LNCaP clone FGC (cell line): ENCODE measurements around the gene TMEM132C.

Experiments used
- DNase-seq: peaks from one replicate; pipeline ENCODE4 v3.0.0-alpha.2; 2011; ENCODE audit warnings: low read depth
- H3K4me3 ChIP-seq: 2 replicates; pipeline ENCODE4 v1.5.1; 2011; ENCODE audit warnings: mild to moderate bottlenecking, low read depth, low read length, control low read depth
- TF ChIP-seq, protein P1 (sequence below): IDR thresholded peaks from 2 replicates; pipeline ENCODE4 v1.5.1; 2012; ENCODE audit warnings: mild to moderate bottlenecking; ENCODE audit not compliant: control insufficient read depth, insufficient read depth; ENCODE audit errors: extremely low read depth

Gene TMEM132C

DNA sequence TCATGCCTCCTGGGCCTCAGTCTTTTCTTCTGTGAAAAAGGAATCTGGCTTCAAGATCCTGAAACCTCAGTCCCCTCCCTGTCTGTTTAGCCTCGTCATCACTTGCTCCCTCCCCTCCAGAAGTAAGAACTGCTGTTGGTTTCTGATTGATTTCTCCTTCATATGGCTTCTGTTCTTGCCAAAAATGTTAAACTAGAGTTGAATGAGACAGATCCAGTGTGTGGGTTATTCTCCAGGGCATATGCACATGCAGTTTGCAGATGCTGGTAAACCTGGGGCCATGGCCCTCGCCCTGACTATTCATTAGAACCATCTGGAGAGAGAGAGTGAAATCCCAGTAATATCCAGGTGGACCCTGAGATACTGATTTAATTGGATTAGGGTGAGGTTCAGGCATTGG is 175.1 kb downstream of the TMEM132C start:
- DNase-seq = no peak
- H3K4me3 ChIP-seq = no peak overlapping the region
- TF ChIP-seq, protein P1, sequence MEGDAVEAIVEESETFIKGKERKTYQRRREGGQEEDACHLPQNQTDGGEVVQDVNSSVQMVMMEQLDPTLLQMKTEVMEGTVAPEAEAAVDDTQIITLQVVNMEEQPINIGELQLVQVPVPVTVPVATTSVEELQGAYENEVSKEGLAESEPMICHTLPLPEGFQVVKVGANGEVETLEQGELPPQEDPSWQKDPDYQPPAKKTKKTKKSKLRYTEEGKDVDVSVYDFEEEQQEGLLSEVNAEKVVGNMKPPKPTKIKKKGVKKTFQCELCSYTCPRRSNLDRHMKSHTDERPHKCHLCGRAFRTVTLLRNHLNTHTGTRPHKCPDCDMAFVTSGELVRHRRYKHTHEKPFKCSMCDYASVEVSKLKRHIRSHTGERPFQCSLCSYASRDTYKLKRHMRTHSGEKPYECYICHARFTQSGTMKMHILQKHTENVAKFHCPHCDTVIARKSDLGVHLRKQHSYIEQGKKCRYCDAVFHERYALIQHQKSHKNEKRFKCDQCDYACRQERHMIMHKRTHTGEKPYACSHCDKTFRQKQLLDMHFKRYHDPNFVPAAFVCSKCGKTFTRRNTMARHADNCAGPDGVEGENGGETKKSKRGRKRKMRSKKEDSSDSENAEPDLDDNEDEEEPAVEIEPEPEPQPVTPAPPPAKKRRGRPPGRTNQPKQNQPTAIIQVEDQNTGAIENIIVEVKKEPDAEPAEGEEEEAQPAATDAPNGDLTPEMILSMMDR = no peak

DNA sequence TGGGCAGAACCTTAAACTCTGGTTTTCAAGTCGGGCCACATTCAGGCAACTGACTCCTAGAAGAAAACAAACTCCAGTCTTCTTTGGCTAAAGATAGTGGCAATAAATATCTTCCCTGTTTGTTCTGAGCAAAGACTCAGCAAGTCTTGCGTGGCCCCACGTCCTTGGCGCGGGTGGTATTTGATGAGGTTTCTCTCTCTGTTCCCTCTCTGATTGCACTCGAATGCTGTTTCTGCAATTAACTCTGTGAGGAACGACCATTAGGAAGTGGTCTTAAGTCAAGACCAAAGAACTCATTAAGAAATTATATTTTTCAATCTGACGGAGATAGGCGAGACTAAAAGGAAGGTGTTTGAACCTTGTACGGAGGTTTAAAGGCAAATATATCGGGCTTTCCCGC is 177.6 kb downstream of the TMEM132C start:
- H3K4me3 ChIP-seq = no peak overlapping the region
- TF ChIP-seq, protein P1 = no peak
- no peak for DNase-seq

DNA sequence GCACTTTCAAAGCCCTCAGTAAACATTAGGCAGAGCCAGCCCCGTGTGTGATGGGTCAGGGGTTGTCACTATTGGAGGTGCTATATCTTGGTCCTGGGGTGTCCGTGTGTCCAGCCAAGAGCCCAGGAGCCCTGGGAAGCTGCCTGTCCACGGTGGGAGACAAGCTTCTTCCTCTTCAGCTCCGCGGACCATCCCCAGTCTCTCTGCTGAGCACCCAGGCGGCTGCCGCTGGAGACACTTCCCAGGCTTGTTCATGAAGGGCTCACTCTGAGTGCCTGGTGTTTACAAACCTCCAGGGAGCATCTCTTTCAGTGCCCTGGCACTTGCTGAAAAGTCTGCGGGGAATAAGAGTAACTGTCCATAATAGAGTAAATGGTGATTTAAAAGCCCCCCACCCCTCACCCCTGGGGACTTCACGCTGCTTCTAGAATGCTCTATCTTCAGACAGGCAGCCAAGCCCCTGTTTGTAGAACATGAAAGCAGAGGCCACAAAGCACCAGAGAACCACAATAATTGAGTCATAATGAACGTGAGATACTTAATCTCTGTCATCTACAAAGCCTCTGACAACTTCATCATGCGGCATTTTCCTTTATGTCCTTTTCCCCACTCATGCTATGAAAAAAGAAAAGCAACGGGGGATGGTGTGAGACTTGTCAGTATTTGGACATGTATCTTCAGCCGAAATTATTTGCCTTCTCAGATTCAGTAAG is 178.6 kb downstream of the TMEM132C start:
- TF ChIP-seq, protein P1 = no peak
- no peak for DNase-seq
- H3K4me3 ChIP-seq = no peak overlapping the region

DNA sequence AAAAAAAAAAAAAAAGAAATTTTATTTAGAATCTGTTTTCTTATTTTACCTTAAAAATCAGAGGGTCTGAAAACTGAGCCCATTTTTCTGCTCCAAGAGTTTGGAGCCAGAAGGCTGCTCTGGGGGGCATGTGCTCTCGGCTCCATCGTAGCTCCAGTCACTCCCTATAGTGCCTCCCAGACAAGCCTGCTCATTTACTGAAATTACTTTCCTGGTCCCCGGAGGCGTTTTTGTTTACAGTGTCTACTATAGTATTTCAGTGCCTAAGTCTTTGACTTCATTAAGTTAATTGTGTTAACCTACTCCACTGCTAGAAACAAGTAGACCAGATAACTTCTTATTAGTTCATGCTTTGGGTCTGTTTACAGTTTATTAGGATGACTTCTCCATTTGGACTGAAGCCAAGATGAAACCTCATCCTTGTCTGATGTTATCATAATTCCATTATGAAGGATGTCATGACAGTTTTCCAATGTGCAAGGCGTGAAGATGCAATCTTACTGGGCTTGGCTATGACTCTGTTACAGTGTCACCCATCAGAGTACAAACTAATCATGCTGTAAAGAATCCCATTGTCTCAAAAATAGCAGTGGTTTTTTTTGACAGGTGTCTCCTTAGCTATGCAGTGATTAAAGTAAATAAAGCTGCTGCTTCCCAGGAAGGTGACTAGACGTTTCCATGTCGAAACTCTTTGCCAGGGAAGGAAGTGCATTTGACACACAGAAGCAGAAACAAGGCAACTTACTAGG is 182.3 kb downstream of the TMEM132C start:
- no peak overlapping the region for H3K4me3 ChIP-seq
- no peak for DNase-seq

DNA sequence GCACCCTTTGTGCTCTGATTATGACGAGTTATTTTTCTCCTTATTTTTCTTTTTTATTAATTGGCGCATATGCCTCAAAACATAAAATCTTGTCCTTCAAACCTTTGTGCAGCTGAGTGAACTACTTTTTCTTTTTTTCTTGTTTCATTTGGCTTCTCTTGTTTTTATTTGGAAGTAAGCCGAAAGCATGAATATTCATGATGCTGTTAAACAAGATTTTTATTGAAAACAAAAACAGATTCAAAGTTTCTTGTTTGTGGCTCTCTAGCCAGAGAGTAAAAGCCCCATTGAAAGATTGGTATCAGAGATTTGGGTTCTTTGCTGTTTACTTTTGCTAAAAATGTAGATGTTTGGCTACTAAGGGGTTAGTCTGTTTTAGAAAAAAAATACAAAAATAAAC is 183.8 kb downstream of the TMEM132C start:
- TF ChIP-seq, protein P1 = no peak
- no peak for DNase-seq
- no peak overlapping the region for H3K4me3 ChIP-seq

More for the DNA sequence above, 182.3 kb downstream of the TMEM132C start:
- TF ChIP-seq, protein P1 = no peak

DNA sequence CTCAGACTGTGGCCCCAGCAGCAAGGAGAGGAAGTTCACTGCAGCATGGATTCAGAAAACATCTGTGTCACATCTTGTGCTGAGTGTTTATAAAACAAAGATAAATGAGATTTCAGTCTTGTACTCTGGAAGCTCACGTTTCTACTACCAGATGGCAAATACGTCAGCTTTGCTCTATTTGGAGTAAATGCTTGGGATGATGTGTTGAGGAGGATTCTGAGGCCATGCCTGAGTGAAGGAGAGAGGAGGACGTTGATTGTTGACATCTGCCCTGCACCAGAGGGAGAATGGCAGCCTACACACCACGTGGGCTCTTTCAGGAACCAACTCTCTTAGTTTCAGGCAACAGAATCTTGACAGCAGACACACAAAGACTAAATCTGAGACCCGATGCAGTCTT is 188.9 kb downstream of the TMEM132C start:
- DNase-seq = no peak
- TF ChIP-seq, protein P1 = no peak
- H3K4me3 ChIP-seq = no peak overlapping the region
